Ishikawa (cell line): ENCODE results near the gene EMX1.

Source experiments
- CEBPB ChIP-seq: IDR thresholded peaks from 2 replicates; pipeline ENCODE4 v1.6.1; 2012
- CREB1 ChIP-seq: IDR thresholded peaks from 2 replicates; pipeline ENCODE4 v1.6.1; 2012; ENCODE audit warnings: low read depth
- EGR1 ChIP-seq: IDR thresholded peaks from 2 replicates; pipeline ENCODE4 v1.6.1; 2012
- EP300 ChIP-seq: IDR thresholded peaks from 2 replicates; pipeline ENCODE4 v1.6.1; 2012; ENCODE audit warnings: borderline replicate concordance
- FOXM1 ChIP-seq: IDR thresholded peaks from 2 replicates; pipeline ENCODE4 v1.6.1; 2012; ENCODE audit warnings: low read depth, borderline replicate concordance
- MAX ChIP-seq: IDR thresholded peaks from 2 replicates; pipeline ENCODE4 v1.6.1; 2012
- NFIC ChIP-seq: IDR thresholded peaks from 2 replicates; pipeline ENCODE4 v1.6.1; 2012
- RAD21 ChIP-seq: IDR thresholded peaks from 2 replicates; pipeline ENCODE4 v1.6.1; 2012; ENCODE audit warnings: low read depth
- REST ChIP-seq: IDR thresholded peaks from 2 replicates; pipeline ENCODE4 v1.6.1; 2012; ENCODE audit warnings: low read depth, mild to moderate bottlenecking
- TAF1 ChIP-seq: IDR thresholded peaks from 2 replicates; pipeline ENCODE4 v1.6.1; 2012; ENCODE audit warnings: low read depth, mild to moderate bottlenecking
- TCF12 ChIP-seq: IDR thresholded peaks from 2 replicates; pipeline ENCODE4 v1.6.1; 2012; ENCODE audit warnings: low read depth
- TEAD4 ChIP-seq: IDR thresholded peaks from 2 replicates; pipeline ENCODE4 v1.6.1; 2012
- YY1 ChIP-seq: IDR thresholded peaks from 2 replicates; pipeline ENCODE4 v1.6.1; 2012; ENCODE audit warnings: low read depth
- ZBTB7A ChIP-seq: IDR thresholded peaks from 2 replicates; pipeline ENCODE4 v1.6.1; 2012; ENCODE audit warnings: low read depth
- TF ChIP-seq, protein P1 (sequence below): IDR thresholded peaks from 2 replicates; pipeline ENCODE4 v1.6.1; 2012

EMX1 gene

DNA sequence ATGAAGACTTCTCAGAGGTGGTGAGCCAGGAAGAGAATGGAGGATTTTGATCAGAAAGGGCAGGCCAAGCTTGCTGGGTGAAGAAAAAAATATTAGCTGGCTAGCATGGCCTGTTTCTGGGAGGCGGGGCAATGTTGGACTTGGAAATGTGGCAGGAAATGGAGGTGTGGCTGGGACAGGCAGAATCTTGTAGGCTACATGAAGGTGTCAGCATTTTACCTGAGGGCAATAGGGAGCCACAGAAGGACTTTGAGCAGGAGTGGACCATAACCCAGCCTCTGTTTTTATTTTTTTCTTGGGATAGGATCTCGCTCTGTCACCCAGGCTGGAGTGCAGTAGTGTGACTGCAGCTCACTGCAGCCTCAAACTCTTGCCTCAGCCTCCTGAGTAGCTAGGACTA, 31.7 kb downstream of the EMX1 start:
- TF ChIP-seq TCF12 (no peak), CEBPB (no peak), NFIC (no peak), YY1 (no peak), REST (no peak)

- TF ChIP-seq CREB1: no peak
- TF ChIP-seq TAF1: no peak
- no peak for TF ChIP-seq TEAD4
- no peak for TF ChIP-seq RAD21
- TF ChIP-seq EP300: no peak
- no peak for TF ChIP-seq EGR1
- no peak for TF ChIP-seq NFIC
- TF ChIP-seq, protein P1, sequence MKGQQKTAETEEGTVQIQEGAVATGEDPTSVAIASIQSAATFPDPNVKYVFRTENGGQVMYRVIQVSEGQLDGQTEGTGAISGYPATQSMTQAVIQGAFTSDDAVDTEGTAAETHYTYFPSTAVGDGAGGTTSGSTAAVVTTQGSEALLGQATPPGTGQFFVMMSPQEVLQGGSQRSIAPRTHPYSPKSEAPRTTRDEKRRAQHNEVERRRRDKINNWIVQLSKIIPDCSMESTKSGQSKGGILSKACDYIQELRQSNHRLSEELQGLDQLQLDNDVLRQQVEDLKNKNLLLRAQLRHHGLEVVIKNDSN: no peak
Measured at GRCh38 chr2:72949642-72950041, 32.3 kb downstream of the EMX1 start.

- TF ChIP-seq REST (no peak), FOXM1 (no peak)
Measured at GRCh38 chr2:72950558-72951255, 33.4 kb downstream of the EMX1 start.

- TF ChIP-seq FOXM1 (no peak), ZBTB7A (no peak)
Measured at GRCh38 chr2:72951303-72952095, 34.2 kb downstream of the EMX1 start.

DNA sequence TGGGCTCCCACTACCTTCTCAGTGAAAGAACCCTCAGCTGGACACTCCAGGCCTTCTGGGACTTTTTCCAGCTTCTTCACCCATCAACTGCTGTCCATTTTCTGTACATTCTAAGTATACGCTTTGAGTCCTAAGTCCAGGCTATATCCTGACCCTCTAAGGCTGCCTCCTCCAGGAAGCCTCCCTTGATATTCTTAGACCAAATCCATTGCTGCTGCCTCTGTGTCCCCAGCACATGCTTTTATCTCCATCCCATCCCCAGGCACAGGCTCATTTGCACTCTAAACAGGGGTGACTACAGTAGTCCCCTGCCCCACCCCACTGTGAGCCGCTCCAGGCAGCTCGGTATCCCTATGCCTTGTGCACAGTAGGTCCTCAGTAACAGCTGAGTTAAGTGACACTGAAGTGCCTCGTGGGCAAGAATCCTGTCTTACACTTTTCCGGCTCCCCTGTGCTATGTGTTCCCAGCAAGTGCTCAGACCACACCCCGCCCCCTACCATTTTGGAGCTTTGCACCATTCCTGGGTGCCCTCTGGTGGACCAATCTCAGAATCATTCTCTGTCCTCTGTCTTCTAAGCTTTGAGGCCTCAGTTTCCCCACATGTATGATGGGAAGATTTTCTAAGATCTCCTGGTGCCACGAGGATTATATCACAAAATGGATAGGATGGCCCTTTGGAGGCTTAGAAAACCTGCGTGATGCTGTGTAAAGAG, 34.9 kb downstream of the EMX1 start:
- TF ChIP-seq EGR1 (no peak), RAD21 (0 out of 2 replicates have a peak, but pooled peaks have one; percentile 3), FOXM1 (no peak), TCF12 (no peak), MAX (no peak), CEBPB (no peak)

DNA sequence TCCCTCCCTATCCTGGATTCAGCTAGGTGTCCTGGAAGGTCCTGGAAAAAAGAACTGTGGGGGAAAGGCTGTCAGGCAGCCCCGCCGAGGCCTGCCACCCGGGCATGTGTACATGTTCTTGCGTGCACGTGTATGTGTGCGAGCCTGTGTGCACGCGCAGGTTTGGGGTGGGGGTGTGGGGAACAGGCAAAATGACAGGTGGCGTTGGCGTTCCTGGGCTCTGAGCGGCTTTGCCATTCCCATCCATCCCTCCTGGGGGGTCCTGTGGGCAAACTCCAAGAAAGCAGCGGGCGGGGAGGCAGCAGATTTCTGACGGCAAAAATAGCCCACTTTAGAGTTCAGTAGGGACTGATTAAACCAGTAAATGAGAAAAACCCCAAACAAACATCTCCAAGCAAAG, 35.6 kb downstream of the EMX1 start:
- no peak for TF ChIP-seq CREB1
- TF ChIP-seq RAD21: no peak
- TF ChIP-seq YY1: no peak
- no peak for TF ChIP-seq EGR1
- no peak for TF ChIP-seq ZBTB7A
- no peak for TF ChIP-seq MAX
- TF ChIP-seq TCF12: no peak
- no peak for TF ChIP-seq TEAD4

DNA sequence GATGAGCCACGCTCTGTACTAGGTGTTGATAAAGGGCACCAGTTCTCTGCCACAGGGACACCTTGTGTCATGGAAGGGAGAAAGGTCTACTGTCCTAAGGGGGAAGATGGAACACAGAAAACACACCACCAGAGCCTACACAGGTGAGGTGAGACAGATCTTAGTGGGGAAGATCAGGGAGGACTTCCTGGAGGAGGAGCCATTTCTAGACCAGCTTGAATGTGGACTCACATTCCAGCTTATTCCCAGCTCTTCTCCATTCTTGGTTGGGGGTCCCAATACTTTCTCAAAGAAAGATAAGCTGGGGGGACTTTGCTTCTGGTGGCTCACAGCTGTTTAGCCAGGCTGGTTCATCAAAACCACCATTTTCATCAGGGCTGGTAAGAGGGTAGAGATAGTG, 36.2 kb downstream of the EMX1 start:
- TF ChIP-seq TCF12: no peak
- TF ChIP-seq NFIC: no peak
- no peak for TF ChIP-seq TEAD4
- no peak for TF ChIP-seq CREB1
- no peak for TF ChIP-seq MAX
- TF ChIP-seq CEBPB: no peak
- no peak for TF ChIP-seq REST
- TF ChIP-seq ZBTB7A: no peak
- TF ChIP-seq FOXM1: no peak
- TF ChIP-seq, protein P1: no peak
- no peak for TF ChIP-seq TAF1
- TF ChIP-seq RAD21: no peak
- no peak for TF ChIP-seq EGR1
- no peak for TF ChIP-seq EP300
- no peak for TF ChIP-seq YY1
